SHP77 (cell line): ENCODE measurements around the gene KNDC1.
"Not testable (repeated sequence)": the region's sequence is repeated elsewhere in the genome, so short reads cannot be mapped to it uniquely, and the experiment has no call there.

Experiments
- DNase-seq, 2 experiments: peaks; one replicate each; lab custom pipeline; 2025; lab: John Stamatoyannopoulos, UW

The KNDC1 gene

DNA sequence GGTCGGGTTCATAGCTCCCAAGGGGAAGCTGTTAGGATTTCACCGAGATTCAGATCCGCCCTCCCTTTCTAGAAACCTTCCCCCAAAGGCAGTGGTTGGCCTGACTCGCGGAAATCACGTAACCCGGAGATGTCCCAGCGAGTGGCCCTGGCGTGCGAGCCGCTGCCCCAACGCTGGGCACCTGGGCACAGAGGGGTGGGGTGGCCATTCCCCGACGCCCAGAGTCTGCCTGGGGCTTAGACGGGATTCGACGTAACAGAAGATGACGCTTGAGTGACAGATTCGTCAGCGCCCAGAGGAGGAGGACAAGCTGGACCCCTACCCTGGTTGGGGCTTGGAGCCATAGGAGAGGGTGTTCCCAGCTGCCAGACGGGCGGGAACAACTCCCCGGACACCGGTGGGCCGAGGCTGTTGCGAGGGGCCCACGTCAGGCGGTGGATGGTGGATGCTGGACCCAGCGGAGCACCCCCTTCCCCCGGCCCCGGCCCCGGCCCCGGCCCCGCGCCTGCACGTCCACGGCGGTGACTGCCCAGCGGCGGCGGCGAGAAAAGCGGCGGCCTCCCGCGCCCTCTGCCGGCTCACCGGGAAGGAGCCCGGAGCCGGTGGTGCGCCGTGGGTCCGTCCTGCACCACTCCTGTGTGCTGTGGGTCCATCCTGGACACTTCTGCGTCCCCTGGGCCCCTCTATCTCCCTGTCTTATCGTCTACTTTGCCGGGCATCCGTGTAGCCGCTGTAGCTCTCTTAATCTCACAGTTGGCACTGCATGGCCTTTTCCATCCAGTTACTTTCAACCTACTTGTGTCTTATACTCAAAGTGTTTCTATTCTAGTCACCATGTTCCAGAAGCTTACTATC, 35.4 kb upstream of the KNDC1 start:
- DNase-seq = peak in 1 of 2 experiments; percentile 12

DNA sequence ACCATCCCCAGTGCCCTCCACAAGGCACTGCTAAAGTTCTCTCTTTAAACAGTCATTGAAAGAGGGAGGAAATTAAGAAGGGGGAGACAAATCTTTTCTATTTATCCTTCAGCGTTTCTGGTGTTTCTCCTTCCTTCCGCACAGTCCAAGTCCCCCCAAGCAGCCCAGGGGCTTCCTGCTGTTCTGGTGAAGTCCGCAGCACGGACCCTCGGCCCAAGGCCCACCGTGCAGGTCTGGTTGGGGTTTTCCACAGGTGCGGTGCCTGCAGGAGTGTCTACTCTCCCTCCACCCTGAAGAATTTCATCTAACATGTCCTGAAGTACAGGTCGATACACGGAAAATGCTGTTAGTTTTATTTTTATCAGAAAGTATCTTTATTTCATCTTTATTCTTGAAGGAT, 34.1 kb upstream of the KNDC1 start:
- no peak for DNase-seq

DNA sequence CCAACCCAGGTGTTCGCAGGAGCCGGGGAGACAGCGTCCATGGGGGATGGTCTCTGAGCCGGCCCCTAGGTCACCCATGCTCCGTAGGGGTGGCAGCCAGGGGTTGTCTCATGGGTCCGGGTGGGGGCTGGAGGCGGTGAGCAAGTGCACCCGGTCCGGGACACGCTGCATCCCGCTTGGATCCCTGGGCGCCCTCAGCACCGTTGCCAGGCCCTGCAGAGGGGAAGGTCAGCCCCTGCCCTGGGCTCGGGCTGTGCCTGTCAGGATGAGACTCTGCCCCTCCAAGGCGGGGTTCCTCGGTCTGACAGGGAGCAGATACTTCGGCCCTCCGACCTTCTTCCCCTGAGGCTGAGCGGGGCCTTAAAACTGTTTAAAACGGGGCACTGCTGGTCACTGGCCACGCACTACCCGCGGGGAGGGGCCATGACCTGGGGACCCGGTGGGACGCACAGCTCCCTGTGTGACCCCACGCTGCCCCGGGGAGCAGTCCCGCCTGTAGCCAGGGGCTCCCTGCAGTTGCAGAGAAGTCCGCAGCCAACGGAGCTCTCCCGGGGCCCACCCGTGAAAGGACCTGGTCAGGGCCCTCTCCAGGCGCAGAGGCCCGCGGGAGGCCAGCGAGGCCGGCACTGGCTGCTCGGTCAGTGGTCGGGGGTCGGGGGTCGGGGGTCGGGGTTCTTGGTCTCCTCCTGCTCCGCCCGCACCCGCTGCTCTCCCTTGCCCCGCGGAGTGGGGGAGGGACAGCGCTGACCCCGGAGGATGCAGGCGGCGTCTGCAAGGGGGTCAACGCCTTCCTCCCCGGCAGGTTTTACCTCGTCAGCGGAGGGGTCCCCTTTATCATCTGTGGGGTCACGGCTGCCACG, 33.4 kb upstream of the KNDC1 start:
- no peak for DNase-seq

DNA sequence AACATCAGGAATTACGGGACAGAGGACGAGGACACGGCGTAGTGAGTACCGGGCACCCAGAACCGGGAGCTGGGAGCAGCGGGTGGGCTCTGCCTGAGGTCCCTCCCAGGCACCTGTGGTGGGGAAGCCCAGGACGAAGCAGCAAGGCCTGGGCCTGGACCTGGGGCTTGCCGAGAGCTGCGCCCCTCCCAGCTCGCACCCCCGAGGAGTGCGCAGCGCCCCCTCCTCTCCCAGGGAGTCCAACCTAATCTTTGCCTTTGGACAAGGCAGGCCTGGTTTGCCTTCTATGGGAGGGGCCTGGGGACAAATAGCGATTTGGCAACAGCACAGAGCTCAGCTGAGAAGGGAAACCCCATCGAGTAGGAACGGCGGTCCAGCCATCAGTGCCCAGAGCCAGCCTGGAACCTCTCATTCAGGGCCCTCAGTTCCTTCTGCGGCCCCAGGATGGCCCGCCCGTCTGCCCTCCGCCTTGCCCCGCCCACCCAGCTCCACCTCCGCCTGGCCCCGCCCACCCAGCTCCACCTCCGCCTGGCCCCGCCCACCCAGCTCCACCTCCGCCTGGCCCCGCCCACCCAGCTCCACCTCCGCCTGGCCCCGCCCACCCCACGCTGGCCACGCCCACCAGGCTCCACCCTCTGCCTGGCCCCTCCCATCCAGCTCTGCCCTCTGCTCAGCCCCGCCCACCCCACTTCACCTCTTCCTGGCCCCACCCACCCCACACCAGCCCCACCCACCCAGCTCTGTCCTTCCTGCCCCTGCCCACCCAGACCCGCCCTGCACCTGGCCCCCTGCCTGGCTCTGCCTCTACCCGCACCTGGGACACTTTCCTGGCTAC, 32.5 kb upstream of the KNDC1 start:
- DNase-seq = no peak

DNA sequence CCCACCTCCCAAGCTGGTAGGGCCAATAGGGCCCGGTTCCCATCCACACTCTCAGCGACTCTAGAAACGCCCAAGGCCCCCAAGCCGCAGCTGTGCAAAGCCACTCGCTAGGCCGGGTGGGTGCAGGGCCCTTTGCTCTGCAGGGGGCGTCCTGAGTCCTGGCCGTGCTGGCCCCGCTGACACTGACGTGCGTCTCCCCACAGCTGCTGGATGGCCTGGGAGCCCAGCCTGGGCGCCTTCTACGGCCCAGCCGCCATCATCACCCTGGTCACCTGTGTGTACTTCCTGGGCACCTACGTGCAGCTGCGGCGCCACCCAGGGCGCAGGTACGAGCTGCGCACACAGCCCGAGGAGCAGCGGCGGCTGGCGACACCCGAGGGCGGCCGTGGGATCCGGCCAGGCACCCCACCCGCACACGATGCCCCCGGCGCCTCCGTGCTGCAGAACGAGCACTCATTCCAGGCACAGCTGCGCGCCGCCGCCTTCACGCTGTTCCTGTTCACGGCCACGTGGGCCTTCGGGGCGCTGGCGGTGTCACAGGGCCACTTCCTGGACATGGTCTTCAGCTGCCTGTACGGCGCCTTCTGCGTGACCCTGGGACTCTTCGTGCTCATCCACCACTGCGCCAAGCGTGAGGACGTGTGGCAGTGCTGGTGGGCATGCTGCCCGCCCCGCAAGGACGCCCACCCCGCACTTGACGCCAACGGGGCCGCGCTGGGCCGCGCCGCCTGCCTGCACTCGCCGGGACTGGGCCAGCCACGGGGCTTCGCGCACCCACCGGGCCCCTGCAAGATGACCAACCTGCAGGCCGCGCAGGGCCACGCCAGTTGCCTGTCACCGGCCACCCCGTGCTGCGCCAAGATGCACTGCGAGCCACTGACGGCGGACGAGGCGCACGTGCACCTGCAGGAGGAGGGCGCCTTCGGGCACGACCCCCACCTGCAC, 31.6 kb upstream of the KNDC1 start:
- DNase-seq = no peak

DNA sequence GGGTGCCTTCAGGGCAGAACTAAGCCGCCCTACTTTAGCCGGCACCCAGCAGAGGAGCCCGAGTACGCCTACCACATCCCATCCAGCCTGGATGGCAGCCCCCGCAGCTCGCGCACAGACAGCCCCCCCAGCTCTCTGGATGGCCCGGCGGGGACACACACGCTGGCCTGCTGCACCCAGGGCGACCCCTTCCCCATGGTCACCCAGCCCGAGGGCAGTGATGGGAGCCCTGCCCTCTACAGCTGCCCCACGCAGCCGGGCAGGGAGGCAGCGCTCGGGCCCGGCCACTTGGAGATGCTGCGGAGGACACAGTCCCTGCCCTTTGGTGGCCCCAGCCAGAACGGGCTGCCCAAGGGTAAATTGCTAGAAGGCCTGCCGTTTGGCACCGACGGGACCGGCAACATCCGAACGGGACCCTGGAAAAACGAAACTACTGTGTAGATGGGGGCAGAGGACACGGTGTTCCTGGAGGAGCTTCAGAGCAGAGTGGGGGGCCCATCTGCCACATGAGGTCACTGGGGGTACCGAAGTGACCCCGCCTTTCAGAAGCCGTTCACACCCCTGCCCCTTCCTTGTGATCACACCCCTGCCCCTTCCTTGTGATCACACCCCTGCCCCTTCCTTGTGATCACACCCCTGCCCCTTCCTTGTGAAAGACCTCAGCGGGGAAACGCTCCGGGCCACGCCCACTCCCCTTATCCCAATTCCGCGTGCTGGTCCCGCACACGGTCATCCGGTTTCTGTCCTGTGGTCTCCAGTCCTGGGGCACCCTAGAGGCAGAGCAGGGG, 30.8 kb upstream of the KNDC1 start:
- no peak for DNase-seq

DNA sequence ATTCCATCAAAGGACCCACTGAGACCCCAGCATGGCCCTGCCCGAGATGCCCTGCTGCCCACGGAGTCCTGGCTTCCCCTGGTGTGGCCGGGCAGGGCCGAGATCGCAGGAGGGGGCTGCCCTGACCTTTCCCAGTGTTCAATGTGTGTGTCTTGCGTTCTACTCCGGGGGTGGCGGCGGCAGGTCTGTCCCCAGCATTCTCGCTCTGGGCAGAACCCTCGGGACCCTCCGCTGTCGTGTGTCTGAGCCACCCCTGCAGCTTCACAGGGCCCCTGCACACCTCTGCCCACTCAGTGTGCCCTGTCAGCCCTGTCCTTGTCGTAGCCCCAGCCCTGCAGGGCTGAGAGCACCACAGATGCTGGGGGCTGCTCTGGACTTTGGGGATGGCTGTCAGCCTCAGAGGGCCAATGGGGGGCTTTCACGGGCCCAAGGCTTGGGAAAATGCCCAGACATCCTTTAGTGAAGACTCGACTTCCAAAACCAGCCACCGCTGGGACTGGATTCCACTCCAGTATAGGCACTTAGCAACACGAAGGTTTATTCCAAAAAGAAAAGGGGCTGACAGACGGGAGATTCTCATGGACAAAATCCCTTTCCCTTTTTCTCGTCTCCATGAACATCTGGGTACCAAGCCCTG, 30.0 kb upstream of the KNDC1 start:
- DNase-seq = no peak

DNA sequence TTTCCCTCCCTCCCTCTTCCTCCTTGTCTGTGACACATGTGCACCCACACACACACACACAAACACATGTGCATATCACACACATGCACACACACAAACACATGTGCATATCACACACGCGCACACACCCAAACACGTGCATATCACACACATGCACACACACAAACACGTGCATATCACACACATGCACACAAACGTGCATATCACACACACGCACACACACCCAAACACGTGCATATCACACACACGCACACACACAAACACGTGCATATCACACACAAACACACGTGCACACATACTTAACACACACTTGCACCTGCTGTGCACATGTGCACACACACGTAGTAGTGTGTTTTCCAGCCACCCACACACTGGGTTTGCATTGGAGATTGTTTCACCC, 29.4 kb upstream of the KNDC1 start:
- no peak for DNase-seq

DNA sequence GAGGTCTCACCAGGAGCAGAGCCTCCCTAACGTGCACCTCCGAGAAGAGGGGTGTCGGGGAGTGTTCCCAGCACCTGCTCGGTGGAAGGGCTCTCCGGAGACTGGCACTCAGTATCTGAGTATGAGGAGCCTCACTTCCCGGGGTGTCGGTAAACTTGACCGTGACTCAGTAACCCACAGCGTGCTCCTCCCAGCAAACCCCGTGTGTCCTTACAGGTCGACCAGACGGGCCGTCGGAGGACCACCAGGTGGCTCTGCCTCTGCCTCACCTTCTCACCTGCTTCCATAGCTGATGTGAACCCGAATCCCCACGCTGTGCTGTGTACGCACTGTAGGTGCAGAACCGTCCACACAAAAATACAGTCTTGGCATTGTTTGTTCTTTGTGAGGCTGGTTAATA, 29.0 kb upstream of the KNDC1 start:
- DNase-seq = no peak

DNA sequence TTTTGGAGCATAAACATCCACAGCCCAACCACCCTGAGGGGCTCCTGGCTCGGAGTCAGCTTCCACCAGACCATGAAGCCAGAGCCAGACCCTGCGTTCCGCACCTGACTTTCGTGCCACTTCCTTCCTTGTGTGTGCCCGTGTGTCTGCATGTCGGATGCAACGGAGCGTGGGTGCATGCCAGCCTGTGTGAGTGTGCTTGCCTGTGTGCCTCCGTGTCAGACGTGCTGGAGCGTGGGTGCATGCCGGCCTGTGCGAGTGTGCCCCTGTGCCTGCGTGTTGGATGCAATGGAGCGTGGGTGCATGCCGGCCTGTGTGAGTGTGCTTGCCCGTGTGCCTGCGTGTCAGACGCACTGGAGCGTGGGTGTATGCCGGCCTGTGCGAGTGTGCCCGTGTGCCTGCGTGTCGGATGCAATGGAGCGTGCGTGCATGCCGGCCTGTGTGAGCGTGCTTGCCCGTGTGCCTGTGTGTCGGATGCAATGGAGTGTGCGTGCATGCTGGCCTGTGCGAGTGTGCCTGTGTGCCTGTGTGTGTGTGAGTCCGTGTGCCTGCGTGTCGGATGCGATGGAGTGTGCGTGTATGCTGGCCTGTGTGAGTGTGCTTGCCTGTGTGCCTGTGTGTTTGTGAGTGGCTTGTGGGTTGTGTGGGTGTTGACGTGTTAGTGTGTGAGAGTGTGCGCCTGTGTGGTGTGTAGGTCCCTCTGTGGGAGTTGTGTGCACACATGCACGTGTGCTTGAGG, 28.1 kb upstream of the KNDC1 start:
- DNase-seq = no peak

DNA sequence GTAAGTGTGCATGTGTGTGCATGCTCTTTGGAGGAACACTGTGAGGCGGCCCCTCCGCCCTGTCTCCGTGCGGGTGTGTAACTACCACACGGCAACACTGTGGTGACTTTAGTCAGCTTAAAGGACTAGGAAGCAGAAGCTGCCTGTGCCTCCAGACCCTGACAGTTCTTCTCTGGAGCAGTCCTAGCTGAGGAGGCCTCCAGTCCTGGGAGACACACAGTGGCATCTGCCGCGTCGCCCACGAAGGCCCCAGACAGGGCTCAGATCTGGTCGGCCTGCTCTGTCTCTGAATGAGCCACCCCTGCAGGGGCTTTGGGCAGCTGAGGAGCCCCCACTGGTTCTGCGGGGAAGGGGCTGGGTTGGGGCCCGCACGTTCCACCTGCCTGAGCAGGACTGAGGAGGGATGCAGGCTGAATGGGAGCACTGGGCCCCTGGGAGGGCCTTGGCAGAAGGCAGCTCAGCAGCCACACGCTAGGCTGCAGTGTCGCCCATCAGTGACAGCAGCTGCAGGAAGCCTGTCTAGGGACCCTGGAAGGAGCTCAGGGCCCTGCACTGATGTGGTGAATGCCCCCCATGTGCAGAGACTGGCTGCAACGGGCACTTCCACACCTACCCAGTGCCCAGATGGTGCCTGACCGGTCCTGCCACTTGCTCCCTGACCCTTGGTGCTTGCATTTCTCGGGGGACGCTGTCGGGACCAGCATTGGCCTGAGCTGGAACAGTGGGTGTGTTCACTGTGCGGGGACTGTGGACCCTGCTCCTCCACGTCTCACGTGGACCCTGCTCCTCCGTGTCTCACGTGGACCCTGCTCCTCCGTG, 27.3 kb upstream of the KNDC1 start:
- no peak for DNase-seq

DNA sequence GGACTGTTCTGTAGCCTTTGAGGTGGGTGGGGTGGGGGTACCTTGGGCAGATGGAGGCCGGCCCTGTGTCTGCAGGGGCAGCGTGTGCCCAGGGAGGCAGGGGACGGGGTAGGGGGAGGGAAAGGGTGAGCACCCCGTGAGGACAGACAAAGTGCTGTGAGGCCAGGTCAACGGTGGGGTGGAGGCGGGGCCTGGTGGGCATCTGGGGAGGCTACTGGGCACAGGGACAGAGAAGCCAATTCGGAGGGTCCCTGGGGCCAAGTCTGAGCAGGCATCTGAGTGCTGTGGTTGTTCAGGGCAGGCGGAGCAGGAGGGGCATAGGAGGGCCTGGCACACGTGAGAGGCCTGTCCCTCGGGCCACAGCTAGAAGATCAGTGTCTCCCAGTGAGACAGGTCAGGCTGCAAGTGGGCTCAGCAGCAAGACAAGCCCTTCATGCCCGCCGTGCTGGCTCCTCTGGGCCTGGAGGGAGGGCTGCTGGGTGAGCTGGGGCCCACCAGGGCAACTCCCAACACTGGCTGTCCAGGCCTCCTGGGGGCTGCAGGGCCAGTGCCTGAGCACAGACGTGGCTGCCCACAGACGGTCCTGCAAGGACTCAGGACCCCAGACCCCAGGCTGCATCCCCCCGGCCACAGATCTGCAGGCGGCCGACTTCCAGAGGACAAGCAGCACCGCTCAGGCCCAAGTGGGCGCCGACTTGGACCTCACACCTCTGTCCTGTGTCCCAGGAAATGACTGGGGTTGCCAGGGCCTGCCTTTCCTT, 26.4 kb upstream of the KNDC1 start:
- DNase-seq = no peak

DNA sequence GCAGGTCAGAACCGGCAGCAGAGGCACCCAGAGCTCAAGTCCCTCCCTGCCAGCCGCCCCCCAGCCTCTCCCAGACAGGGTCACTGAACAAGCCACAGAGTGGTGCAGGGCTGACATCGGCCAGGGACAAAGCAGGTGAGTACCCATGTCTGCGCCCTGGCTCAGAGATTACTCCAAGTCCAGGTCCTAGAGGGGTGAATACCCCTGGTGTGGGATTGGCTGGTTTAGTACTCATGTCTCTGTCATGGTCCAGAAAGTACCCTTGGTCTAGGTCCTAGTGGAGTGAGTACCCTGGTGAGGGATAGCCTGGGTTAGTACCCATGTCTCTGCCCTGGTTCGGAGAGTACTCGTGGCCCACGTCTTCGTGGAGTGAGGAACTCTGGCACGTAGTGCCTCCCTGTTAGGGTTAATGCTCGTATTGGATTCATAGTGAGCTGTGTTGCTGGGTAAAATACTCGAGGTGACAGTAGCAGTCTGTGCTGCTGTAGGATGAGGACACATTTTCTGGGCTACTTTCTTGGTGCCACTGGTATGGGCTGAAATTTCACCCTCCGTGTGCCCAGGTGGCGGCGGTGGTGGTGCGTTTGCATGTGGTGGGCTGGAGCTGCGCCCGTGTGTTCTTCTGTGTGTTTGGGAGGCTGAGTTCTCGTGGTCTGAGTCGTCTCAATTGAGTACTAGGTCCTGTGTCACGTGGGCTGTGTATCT, 25.5 kb upstream of the KNDC1 start:
- DNase-seq = no peak

DNA sequence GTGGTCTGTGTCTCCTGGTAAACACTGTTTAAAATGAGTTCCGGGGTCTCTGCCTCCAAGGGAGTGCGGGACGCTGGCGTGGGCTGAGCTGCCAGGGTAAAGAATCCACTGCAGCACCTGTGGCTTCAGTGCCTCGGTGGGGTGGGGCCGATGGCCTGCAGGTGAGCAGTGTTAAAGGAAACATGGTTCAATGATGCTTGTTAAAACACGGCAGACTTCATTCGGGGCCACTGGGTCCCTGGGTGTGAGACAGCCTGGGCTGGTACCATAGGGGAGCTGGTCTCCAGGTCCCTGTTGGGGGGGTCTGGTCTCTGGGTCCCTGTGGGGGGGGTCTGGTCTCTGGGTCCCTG, 24.9 kb upstream of the KNDC1 start:
- DNase-seq = no peak

DNA sequence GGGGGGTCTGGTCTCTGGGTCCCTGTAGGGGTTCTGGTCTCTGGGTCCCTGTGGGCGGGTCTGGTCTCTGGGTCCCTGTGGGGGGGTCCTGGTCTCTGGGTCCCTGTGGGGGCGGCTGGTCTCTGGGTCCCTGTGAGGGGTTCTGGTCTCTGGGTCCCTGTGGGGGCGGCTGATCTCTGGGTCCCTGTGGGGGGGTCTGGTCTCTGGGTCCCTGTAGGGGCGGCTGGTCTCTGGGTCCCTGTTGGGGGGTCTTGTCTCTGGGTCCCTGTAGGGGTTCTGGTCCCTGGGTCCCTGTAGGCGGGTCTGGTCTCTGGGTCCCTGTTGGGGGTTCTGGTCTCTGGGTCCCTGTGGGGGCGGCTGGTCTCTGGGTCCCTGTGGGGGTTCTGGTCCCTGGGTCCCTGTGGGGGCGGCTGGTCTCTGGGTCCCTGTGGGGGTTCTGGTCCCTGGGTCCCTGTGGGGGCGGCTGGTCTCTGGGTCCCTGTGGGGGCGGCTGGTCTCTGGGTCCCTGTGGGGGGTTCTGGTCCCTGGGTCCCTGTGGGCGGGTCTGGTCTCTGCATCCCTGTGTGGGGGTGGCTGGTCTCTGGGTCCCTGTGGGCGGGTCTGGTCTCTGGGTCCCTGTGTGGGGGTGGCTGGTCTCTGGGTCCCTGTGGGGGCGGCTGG, 22.4 kb upstream of the KNDC1 start:
- not testable (repeated sequence) for DNase-seq

DNA sequence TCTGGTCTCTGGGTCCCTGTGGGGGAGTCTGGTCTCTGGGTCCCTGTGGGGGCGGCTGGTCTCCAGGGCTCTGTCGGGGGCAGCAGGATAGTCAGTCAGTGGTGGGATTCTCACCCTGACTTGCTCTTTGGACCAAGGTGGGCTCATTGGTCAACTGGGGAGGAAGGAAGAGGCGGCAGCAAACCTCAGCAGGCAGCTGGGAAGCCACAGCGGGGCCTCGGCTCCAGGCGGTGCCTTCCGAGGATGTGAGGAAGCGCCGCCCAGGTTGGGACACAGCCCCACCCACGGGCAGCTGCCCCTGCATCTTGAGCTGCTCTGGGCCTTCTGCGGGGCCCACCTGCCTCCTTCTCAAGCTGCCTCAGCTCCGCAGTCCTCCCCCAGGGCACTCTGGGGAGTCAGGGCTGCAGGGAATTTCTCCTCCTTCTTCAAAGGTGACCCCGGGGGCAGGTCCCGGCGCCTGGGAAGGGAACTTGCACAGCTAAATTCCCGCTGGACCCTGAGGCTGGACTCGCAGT, 20.4 kb upstream of the KNDC1 start:
- DNase-seq = no peak
